SK-N-SH (cell line): ENCODE measurements around the gene THEMIS2. TPM values are rescaled to one million over a fixed set of nuclear protein-coding genes. Genes with fewer than 3 reads are reported as not detected.

ENCODE experiments used
- CTCF ChIA-PET: fragments of 300-600, 350-600 bp; formaldehyde crosslinking; extraction: SDS; loops from one replicate; lab custom pipeline; 2021; lab: Yijun Ruan, JAX
- POLR2A ChIA-PET: fragments of 350-600 bp; sonication (Branson Sonifier 250); formaldehyde crosslinking; extraction: SDS; loops from one replicate; lab custom pipeline; 2020; ENCODE audit warnings: antibody characterized with exemption, inconsistent platforms; lab: Yijun Ruan, JAX
- DNase-seq: peaks from one replicate; pipeline ENCODE4 v3.0.0; 2012
- H2AFZ ChIP-seq: fragments of 200-600 bp; sonication (generic); 2 replicates; pipeline ENCODE4 v1.8.1; 2016; ENCODE audit warnings: antibody characterized with exemption, mild to moderate bottlenecking, low read depth
- H3F3A ChIP-seq: fragments of 200-600 bp; sonication (generic); replicated peaks from 2 replicates; pipeline ENCODE3; 2016; ENCODE audit warnings: antibody characterized with exemption, mild to moderate bottlenecking; ENCODE audit not compliant: insufficient read depth
- H3K27ac ChIP-seq, 2 experiments: fragments of 200-500 bp in 1 of 2; fragments of 200-600 bp in 1 of 2; sonication (Bioruptor generic) in 1 of 2; sonication (generic), shearing (Covaris generic) in 1 of 2; 2 replicates each; pipeline versions ENCODE4 v1.5.1 to v1.6.1; 2014 to 2016; ENCODE audit warnings: low read depth in 2 of 2, inconsistent platforms in 1 of 2, low read length in 1 of 2, mild to moderate bottlenecking in 1 of 2, mixed read lengths in 1 of 2
- H3K27me3 ChIP-seq: fragments of 200-600 bp; sonication (generic), shearing (Covaris generic); 2 replicates; pipeline ENCODE4 v1.6.1; 2016; ENCODE audit warnings: mixed run types; ENCODE audit not compliant: insufficient read depth
- H3K36me3 ChIP-seq, 2 experiments: fragments of 200-500 bp in 1 of 2; fragments of 200-600 bp in 1 of 2; sonication (Bioruptor generic) in 1 of 2; sonication (generic) in 1 of 2; replicated peaks in 1 of 2; 2 replicates each; pipeline versions ENCODE3 to v1.5.1; 2014 to 2016; ENCODE audit warnings: low read length in 1 of 2, mild to moderate bottlenecking in 1 of 2; ENCODE audit not compliant: insufficient read depth in 2 of 2, control insufficient read depth in 1 of 2
- H3K4me1 ChIP-seq, 2 experiments: fragments of 200-500 bp in 1 of 2; fragments of 200-600 bp in 1 of 2; sonication (Bioruptor generic) in 1 of 2; sonication (generic), shearing (Covaris generic) in 1 of 2; 2 replicates each; pipeline versions ENCODE4 v1.5.1 to v1.6.1; 2014 to 2016; ENCODE audit warnings: low read depth in 1 of 2, low read length in 1 of 2, mixed run types in 1 of 2; ENCODE audit not compliant: insufficient read depth in 2 of 2, control insufficient read depth in 1 of 2
- H3K4me2 ChIP-seq: fragments of 200-600 bp; sonication (generic), shearing (Covaris generic); 2 replicates; pipeline ENCODE4 v1.6.1; 2017; ENCODE audit warnings: mixed run types
- H3K4me3 ChIP-seq, 2 experiments: fragments of 200-500 bp in 1 of 2; fragments of 200-600 bp in 1 of 2; sonication (Bioruptor generic) in 1 of 2; sonication (generic), shearing (Covaris generic) in 1 of 2; 2 replicates each; pipeline versions ENCODE4 v1.5.1 to v1.8.1; 2014 to 2016; ENCODE audit warnings: low read depth in 2 of 2, inconsistent platforms in 1 of 2, low read length in 1 of 2, mild to moderate bottlenecking in 1 of 2, mixed read lengths in 1 of 2, moderate library complexity in 1 of 2
- H3K79me2 ChIP-seq: fragments of 200-600 bp; sonication (generic); 2 replicates; pipeline ENCODE4 v1.8.1; 2017; ENCODE audit warnings: mild to moderate bottlenecking; ENCODE audit not compliant: insufficient read depth
- H3K9ac ChIP-seq: fragments of 200-600 bp; sonication (generic); 2 replicates; pipeline ENCODE4 v1.6.1; 2017; ENCODE audit warnings: mixed run types
- H3K9me2 ChIP-seq: fragments of 200-600 bp; sonication (generic); 2 replicates; pipeline ENCODE4 v1.6.1; 2017; ENCODE audit warnings: mixed run types
- H3K9me3 ChIP-seq: fragments of 200-600 bp; sonication (generic); 2 replicates; pipeline ENCODE4 v1.6.1; 2017; ENCODE audit warnings: mixed run types, mild to moderate bottlenecking, moderate library complexity
- H4K20me1 ChIP-seq: fragments of 200-600 bp; sonication (generic); 2 replicates; pipeline ENCODE4 v1.6.1; 2017; ENCODE audit warnings: mild to moderate bottlenecking, mixed run types; ENCODE audit not compliant: insufficient read depth
- EZH2phosphoT487 ChIP-seq: fragments of 200-600 bp; sonication (generic); IDR thresholded peaks from 2 replicates; pipeline ENCODE4 v1.6.1; 2017; ENCODE audit warnings: low read depth, mixed run types, mild to moderate bottlenecking, antibody characterized with exemption, moderate library complexity, borderline replicate concordance
- FOSL2 ChIP-seq: IDR thresholded peaks from 2 replicates; pipeline ENCODE4 v1.4.0; 2012; ENCODE audit warnings: low read depth, mild to moderate bottlenecking, moderate library complexity, borderline replicate concordance
- JUND ChIP-seq: IDR thresholded peaks from 2 replicates; pipeline ENCODE4 v1.4.0; 2012
- MEF2A ChIP-seq: IDR thresholded peaks from 2 replicates; pipeline ENCODE4 v1.4.0; 2012; ENCODE audit warnings: low read depth, borderline replicate concordance
- MXI1 ChIP-seq: IDR thresholded peaks from 2 replicates; pipeline ENCODE4 v1.6.1; 2012; ENCODE audit warnings: mild to moderate bottlenecking, low read depth, low read length, improper control_type of control experiment
- NFIC ChIP-seq: IDR thresholded peaks from 2 replicates; pipeline ENCODE4 v1.4.0; 2012; ENCODE audit warnings: borderline replicate concordance
- NRF1 ChIP-seq: IDR thresholded peaks from 2 replicates; pipeline ENCODE4 v1.6.1; 2012; ENCODE audit warnings: low read depth, mild to moderate bottlenecking, low read length
- POLR2AphosphoS5 ChIP-seq: IDR thresholded peaks from 2 replicates; pipeline ENCODE4 v1.6.1; 2012; ENCODE audit warnings: low read depth, low read length
- TCF12 ChIP-seq: IDR thresholded peaks from 2 replicates; pipeline ENCODE4 v1.4.0; 2012
- YY1 ChIP-seq: IDR thresholded peaks from 2 replicates; pipeline ENCODE4 v1.4.0; 2012; ENCODE audit warnings: low read depth, mild to moderate bottlenecking
- WGBS: methylation state at CpG from one replicate; pipeline ENCODE4 v1.1.6; 2017; ENCODE audit warnings: low lambda C conversion rate; 5-methylcytosine and 5-hydroxymethylcytosine counted together
- polyA plus RNA-seq, 3 experiments: library from polyadenylated mRNA; depleted of rRNA; stranded (reverse); fragments of >200 nt; gene quantifications; 2 replicates each; pipeline ENCODE4 v1.2.3, GENCODE V29; 2012
- TF ChIP-seq, protein P1 (sequence below): IDR thresholded peaks from 2 replicates; pipeline ENCODE4 v1.4.0; 2012; ENCODE audit warnings: low read depth
- TF ChIP-seq, protein P2 (sequence below): IDR thresholded peaks from 2 replicates; pipeline ENCODE4; 2012
- TF ChIP-seq, protein P3 (sequence below): fragments of 200-600 bp; sonication (generic); IDR thresholded peaks from 2 replicates; pipeline ENCODE4 v1.6.1; 2017; ENCODE audit warnings: antibody characterized with exemption, mild to moderate bottlenecking, moderate library complexity

Gene THEMIS2
- polyA plus RNA-seq, 1 of the 3 experiments (the other 2 are of a cell fraction) = 4.1 TPM

DNA sequence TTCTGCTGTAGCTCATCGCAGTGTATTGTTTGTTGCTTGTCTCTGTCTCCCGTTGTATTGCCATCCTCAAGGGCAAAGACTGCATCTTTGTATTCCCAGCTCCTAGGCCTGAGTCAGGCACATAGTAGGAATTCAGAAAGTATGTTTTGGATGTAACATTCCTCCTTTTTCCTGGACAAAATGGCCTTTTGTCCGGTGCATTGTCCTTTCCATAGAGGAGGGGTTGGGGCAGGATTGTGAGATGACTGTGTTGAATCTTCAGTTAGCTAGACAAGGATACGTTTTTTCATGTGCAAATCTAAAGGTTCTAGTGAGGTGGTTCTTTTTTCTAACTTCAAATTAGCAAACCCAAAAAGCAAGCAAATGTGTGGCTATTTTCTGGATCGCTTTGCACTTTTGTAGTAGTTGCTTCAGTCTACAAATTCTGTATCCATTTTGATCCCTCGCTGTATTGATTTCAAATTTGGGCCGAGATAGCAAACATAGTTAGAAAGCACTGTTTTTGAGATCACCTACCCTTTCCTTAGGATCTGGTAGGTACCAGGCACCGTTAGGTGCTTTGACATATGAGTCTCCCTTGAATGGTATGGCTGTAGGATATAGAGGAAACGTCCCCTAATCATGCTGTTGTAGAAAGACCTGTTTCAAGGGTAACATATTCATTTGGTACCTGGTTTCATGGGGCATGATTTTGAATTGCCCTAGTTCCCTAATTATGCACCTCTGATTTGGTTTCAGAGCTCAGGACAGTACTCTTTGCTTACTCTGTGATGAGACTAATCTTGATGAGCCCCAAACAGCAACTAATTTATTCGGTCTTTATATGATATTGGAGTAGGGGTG, 40.6 kb upstream of the THEMIS2 start:
- POLR2A ChIA-PET = interaction anchor here (0.9 to 1.0 kb wide), 2 partner anchors 59 to 73 kb away, joined by 3 to 4 read pairs; partner anchors contain the start of gene STX12
- Histone ChIP-seq H3K36me3 (peaks cover 31 to 32% of the 10 kb centered on the region in 2 experiments), H3K27ac (peak overlapping the region; percentile 80 to 89), H3K4me3 (peak overlapping the region; percentile 97 to 98)
- no peak for TF ChIP-seq MXI1
- no peak for TF ChIP-seq POLR2AphosphoS5
- TF ChIP-seq JUND = no peak
- TF ChIP-seq, all 33 proteins: peak for 0
- WGBS = 38% methylated on average over 10 of the region's 10 CpGs
- Histone ChIP-seq H3F3A (peaks cover 13% of the 10 kb centered on the region), H3K27me3 (no peaks in the 10 kb centered on the region), H2AFZ (peak overlapping the region; percentile 92), H3K9me3 (no peaks in the 10 kb centered on the region), H3K79me2 (peaks cover 61% of the 10 kb centered on the region), H3K9me2 (no peaks in the 10 kb centered on the region), H3K4me1 (peaks cover 0 to 9% of the 10 kb centered on the region in 2 experiments; a peak in 2 of 4 replicates), H3K4me2 (peak overlapping the region; percentile 79), H3K9ac (peak overlapping the region; percentile 99; the same call in 1 of the 2 replicates), H4K20me1 (peaks cover 4% of the 10 kb centered on the region)
- CTCF ChIA-PET = interaction anchor here (1.1 to 2.2 kb wide), 5 partner anchors 26 to 162 kb away, joined by 3 to 7 read pairs (median 4); partner anchors contain the start of gene FAM76A
- DNase-seq = no peak

DNA sequence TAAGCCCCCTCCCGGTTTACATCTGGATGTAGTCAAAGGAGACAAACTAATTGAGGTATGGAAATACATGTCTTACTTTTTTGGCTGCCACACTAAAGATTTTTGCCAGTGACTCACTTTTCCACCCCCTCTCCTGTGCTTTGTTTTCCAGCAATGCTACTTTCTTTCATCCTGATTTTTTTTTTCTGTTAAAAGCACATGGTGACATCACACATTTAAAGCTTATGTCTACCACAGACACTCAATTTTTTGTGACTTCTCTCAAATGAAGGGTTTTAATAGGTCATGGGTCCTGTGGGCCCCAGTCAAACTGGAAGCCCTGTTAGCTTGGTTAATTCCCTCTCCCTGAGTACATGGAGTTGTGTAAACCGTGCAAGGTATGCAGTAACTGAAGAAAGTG, 39.6 kb upstream of the THEMIS2 start:
- H3K4me1 ChIP-seq = peaks cover 0 to 9% of the 10 kb centered on the region in 2 experiments; a peak in 2 of 4 replicates
- H3K9me3 ChIP-seq = no peaks in the 10 kb centered on the region
- no peak for DNase-seq
- peaks cover 71% of the 10 kb centered on the region for H3K79me2 ChIP-seq
- CTCF ChIA-PET = interaction anchor here (1.7 to 2.2 kb wide), 2 partner anchors 25 to 163 kb away, joined by 6 to 7 read pairs; no protein-coding TSS in a partner anchor
- POLR2A ChIA-PET = no interaction called here
- no peaks in the 10 kb centered on the region for H3K9me2 ChIP-seq
- no peak overlapping the region for H2AFZ ChIP-seq
- WGBS = 64% methylated on average over 2 of the region's 2 CpGs
- H3K4me3 ChIP-seq = no peak overlapping the region
- TF ChIP-seq TCF12 (peak; percentile 30; the same call in 1 of the 2 replicates), FOSL2 (peak; percentile 40; the same call in 1 of the 2 replicates), NRF1 (no peak), EZH2phosphoT487 (no peak), MXI1 (no peak), NFIC (peak; percentile 47), JUND (peak; percentile 49), MEF2A (no peak), YY1 (no peak)
- TF ChIP-seq, protein P1, sequence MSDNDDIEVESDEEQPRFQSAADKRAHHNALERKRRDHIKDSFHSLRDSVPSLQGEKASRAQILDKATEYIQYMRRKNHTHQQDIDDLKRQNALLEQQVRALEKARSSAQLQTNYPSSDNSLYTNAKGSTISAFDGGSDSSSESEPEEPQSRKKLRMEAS = peak; percentile 40; the same call in 1 of the 2 replicates
- TF ChIP-seq, protein P2, sequence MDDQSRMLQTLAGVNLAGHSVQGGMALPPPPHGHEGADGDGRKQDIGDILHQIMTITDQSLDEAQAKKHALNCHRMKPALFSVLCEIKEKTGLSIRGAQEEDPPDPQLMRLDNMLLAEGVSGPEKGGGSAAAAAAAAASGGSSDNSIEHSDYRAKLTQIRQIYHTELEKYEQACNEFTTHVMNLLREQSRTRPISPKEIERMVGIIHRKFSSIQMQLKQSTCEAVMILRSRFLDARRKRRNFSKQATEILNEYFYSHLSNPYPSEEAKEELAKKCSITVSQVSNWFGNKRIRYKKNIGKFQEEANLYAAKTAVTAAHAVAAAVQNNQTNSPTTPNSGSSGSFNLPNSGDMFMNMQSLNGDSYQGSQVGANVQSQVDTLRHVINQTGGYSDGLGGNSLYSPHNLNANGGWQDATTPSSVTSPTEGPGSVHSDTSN = 0 out of 2 replicates have a peak, but pooled peaks have one; percentile 5
- TF ChIP-seq, protein P3, sequence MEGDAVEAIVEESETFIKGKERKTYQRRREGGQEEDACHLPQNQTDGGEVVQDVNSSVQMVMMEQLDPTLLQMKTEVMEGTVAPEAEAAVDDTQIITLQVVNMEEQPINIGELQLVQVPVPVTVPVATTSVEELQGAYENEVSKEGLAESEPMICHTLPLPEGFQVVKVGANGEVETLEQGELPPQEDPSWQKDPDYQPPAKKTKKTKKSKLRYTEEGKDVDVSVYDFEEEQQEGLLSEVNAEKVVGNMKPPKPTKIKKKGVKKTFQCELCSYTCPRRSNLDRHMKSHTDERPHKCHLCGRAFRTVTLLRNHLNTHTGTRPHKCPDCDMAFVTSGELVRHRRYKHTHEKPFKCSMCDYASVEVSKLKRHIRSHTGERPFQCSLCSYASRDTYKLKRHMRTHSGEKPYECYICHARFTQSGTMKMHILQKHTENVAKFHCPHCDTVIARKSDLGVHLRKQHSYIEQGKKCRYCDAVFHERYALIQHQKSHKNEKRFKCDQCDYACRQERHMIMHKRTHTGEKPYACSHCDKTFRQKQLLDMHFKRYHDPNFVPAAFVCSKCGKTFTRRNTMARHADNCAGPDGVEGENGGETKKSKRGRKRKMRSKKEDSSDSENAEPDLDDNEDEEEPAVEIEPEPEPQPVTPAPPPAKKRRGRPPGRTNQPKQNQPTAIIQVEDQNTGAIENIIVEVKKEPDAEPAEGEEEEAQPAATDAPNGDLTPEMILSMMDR = no peak
- H3K27me3 ChIP-seq = no peaks in the 10 kb centered on the region
- peak overlapping the region; percentile 79 for H3K4me2 ChIP-seq
- peaks cover 11% of the 10 kb centered on the region for H3F3A ChIP-seq
- H4K20me1 ChIP-seq = peaks cover 4% of the 10 kb centered on the region
- H3K9ac ChIP-seq = no peak overlapping the region; the same call in 1 of the 2 replicates
- peaks cover 32 to 34% of the 10 kb centered on the region in 2 experiments for H3K36me3 ChIP-seq
- H3K27ac ChIP-seq = peak overlapping the region in 1 of 2 experiments; percentile 89; a peak in 2 of 4 replicates
